Measurements from ENCODE around the gene SF3B2. TPM values are rescaled to one million over a fixed set of nuclear protein-coding genes. Genes with fewer than 3 reads are reported as not detected.

SF3B2 gene
- total RNA-seq, 1 experiment from 2014 or later: 300 TPM

DNA sequence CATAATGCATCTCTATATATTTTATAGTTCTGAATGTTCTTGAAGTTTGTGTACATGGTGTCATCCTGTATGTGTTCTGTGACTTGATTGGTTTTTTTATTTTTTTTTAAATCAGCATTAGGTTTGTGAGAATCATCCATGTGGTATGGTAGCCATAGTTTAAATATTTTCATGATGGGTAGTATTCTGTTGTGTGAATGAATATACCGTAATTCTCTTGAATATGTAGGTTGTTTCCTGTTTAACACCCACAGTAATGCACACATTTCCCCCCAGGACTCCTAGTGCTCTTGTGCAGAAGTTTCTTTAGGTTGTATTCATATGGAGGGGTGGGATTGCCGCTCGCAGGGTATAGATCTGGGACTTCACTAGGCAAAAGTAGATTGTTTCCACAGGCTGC is 19.9 kb downstream of the SF3B2 start:
- H4K20me1 ChIP-seq (ENCODE audit: insufficient read depth): no peaks in the 10 kb centered on the region
- BruUV-seq (replicated peaks): no TSS peak
- no peak overlapping the region for H2AFZ ChIP-seq (ENCODE audit: low read depth, low read length, poor library complexity, severe bottlenecking)
- H3K79me2 ChIP-seq (ENCODE audit: insufficient read depth, low read length): peaks cover 34% of the 10 kb centered on the region
- H3K4me1 ChIP-seq (ENCODE audit: control insufficient read depth in 1 of 2, insufficient read depth in 2 of 2, low read length in 2 of 2): peaks cover 10 to 28% of the 10 kb centered on the region in 2 experiments
- no peak overlapping the region for H3K4me3 ChIP-seq (replicated peaks in 1 of 2; ENCODE audit: low read depth in 1 of 2, low read length in 2 of 2)
- no peaks in the 10 kb centered on the region for H3K9me2 ChIP-seq (ENCODE audit: insufficient read depth)
- ATAC-seq: no peak
- RAD21 ChIA-PET (ENCODE audit: low non-redundant PET in 1 of 2, low total read pairs in 2 of 2, uncharacterized antibody in 2 of 2, unreplicated experiment in 2 of 2): no interaction called here
- H3K27ac ChIP-seq (ENCODE audit: low read depth, low read length): no peak overlapping the region
- H3K9ac ChIP-seq (ENCODE audit: low read length): no peak overlapping the region
- intact Hi-C loops (cut with micrococcal nuclease): no loop called here
- H3K27me3 ChIP-seq (ENCODE audit: insufficient read depth, low read length): no peaks in the 10 kb centered on the region
- no peaks in the 10 kb centered on the region for H3K9me3 ChIP-seq (ENCODE audit: control insufficient read depth in 1 of 2, insufficient read depth in 1 of 2, low read depth in 1 of 2, low read length in 2 of 2)
- H3K36me3 ChIP-seq (ENCODE audit: control insufficient read depth in 1 of 2, insufficient read depth in 2 of 2, low read length in 2 of 2): peaks cover 7 to 19% of the 10 kb centered on the region in 2 experiments; a peak in 2 of 4 replicates
- H3K4me2 ChIP-seq (ENCODE audit: low read length): peak overlapping the region; percentile 88; the same call in 1 of the 2 replicates
- CTCF ChIA-PET: interaction anchor here (1.1 kb wide), 1 partner anchor 9 kb away, joined by 4 read pairs; no protein-coding TSS in a partner anchor
- TF ChIP-seq, protein P1, sequence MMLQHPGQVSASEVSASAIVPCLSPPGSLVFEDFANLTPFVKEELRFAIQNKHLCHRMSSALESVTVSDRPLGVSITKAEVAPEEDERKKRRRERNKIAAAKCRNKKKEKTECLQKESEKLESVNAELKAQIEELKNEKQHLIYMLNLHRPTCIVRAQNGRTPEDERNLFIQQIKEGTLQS (IDR thresholded peaks at IDR 0.05): no peak
- TF ChIP-seq JUND (IDR thresholded peaks at IDR 0.05): no peak
- TF ChIP-seq, protein P2, sequence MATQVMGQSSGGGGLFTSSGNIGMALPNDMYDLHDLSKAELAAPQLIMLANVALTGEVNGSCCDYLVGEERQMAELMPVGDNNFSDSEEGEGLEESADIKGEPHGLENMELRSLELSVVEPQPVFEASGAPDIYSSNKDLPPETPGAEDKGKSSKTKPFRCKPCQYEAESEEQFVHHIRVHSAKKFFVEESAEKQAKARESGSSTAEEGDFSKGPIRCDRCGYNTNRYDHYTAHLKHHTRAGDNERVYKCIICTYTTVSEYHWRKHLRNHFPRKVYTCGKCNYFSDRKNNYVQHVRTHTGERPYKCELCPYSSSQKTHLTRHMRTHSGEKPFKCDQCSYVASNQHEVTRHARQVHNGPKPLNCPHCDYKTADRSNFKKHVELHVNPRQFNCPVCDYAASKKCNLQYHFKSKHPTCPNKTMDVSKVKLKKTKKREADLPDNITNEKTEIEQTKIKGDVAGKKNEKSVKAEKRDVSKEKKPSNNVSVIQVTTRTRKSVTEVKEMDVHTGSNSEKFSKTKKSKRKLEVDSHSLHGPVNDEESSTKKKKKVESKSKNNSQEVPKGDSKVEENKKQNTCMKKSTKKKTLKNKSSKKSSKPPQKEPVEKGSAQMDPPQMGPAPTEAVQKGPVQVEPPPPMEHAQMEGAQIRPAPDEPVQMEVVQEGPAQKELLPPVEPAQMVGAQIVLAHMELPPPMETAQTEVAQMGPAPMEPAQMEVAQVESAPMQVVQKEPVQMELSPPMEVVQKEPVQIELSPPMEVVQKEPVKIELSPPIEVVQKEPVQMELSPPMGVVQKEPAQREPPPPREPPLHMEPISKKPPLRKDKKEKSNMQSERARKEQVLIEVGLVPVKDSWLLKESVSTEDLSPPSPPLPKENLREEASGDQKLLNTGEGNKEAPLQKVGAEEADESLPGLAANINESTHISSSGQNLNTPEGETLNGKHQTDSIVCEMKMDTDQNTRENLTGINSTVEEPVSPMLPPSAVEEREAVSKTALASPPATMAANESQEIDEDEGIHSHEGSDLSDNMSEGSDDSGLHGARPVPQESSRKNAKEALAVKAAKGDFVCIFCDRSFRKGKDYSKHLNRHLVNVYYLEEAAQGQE (IDR thresholded peaks at IDR 0.05; ENCODE audit: low read depth): no peak
- TF ChIP-seq ZFX (IDR thresholded peaks at IDR 0.05): no peak
- no peak for TF ChIP-seq ZNF274 (IDR thresholded peaks at IDR 0.05; ENCODE audit: low read depth, low read length)
- POLR2A ChIA-PET: no interaction called here
- no peak for DNase-seq (ENCODE audit: low read depth, low spot score)

DNA sequence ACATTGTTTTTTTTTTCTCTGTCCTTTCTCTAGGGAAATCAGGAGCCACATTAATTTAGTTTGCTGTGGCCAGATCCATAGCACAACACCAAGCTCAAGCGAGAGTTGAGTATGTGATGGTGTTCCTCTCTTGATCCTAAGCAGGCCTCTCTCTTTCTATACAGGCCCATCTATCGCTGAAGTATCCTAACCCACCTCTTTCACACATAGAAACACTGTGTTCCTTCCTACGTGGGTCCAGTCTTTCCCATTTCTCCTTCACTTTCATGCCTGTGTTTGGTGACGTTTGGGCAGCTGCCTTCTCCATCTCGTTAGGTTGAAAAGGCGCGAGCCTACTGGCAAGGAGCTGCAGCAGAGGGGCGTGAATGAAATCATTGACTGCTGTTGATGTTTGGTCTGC is 20.4 kb downstream of the SF3B2 start:
- CTCF ChIA-PET: no interaction called here
- no peaks in the 10 kb centered on the region for H3K27me3 ChIP-seq (ENCODE audit: insufficient read depth, low read length)
- TSS peak; percentile 29 for BruUV-seq (replicated peaks)
- peaks cover 4 to 15% of the 10 kb centered on the region in 2 experiments; a peak in 2 of 4 replicates for H3K36me3 ChIP-seq (ENCODE audit: control insufficient read depth in 1 of 2, insufficient read depth in 2 of 2, low read length in 2 of 2)
- DNase-seq (ENCODE audit: low read depth, low spot score) (no peak), ATAC-seq (no peak)
- RAD21 ChIA-PET (ENCODE audit: low non-redundant PET in 1 of 2, low total read pairs in 2 of 2, uncharacterized antibody in 2 of 2, unreplicated experiment in 2 of 2): no interaction called here
- no peak overlapping the region for H3K4me2 ChIP-seq (ENCODE audit: low read length)
- no peak overlapping the region for H3K27ac ChIP-seq (ENCODE audit: low read depth, low read length)
- no peaks in the 10 kb centered on the region for H4K20me1 ChIP-seq (ENCODE audit: insufficient read depth)
- no peak for TF ChIP-seq RAD21 (IDR thresholded peaks at IDR 0.05; ENCODE audit: low read depth)
- TF ChIP-seq, protein P2 (IDR thresholded peaks at IDR 0.05; ENCODE audit: low read depth): no peak
- no peak for TF ChIP-seq ZNF274 (IDR thresholded peaks at IDR 0.05; ENCODE audit: low read depth, low read length)
- no peak for TF ChIP-seq SP1 (IDR thresholded peaks at IDR 0.05; ENCODE audit: low read depth)
- no peak for TF ChIP-seq CBX3 (IDR thresholded peaks at IDR 0.05; ENCODE audit: low read depth)
- no peak for TF ChIP-seq EZH2 (IDR thresholded peaks at IDR 0.05)
- TF ChIP-seq, protein P1 (IDR thresholded peaks at IDR 0.05): no peak
- H3K4me1 ChIP-seq (ENCODE audit: control insufficient read depth in 1 of 2, insufficient read depth in 2 of 2, low read length in 2 of 2): peaks cover 10 to 33% of the 10 kb centered on the region in 2 experiments
- no peak overlapping the region for H3K4me3 ChIP-seq (replicated peaks in 1 of 2; ENCODE audit: low read depth in 1 of 2, low read length in 2 of 2)
- intact Hi-C loops (cut with micrococcal nuclease): no loop called here
- no peak overlapping the region for H2AFZ ChIP-seq (ENCODE audit: low read depth, low read length, poor library complexity, severe bottlenecking)
- H3K9me3 ChIP-seq (ENCODE audit: control insufficient read depth in 1 of 2, insufficient read depth in 1 of 2, low read depth in 1 of 2, low read length in 2 of 2): no peaks in the 10 kb centered on the region
- H3K9me2 ChIP-seq (ENCODE audit: insufficient read depth): no peaks in the 10 kb centered on the region
- no peak overlapping the region for H3K9ac ChIP-seq (ENCODE audit: low read length)
- POLR2A ChIA-PET: no interaction called here
- H3K79me2 ChIP-seq (ENCODE audit: insufficient read depth, low read length): peaks cover 33% of the 10 kb centered on the region
